ENCODE data around the gene OR10A3.

OR10A3 gene

GRCh38 chr11:7890417-7891172 lies 50.9 kb downstream of the OR10A3 start:
- no peak for DNase-seq

GRCh38 chr11:7889985-7890384 lies 51.5 kb downstream of the OR10A3 start:
- DNase-seq: no peak
